ENCODE results near the gene TFAP2E.

TFAP2E gene

GRCh38 chr1:35644204-35644603 lies 71.1 kb downstream of the TFAP2E start:
- Histone ChIP-seq H3K27me3 (ENCODE audit: insufficient read depth, low read length) (no peaks in the 10 kb centered on the region), H3K14ac (ENCODE audit: low read length) (no peak overlapping the region), H3K4ac (ENCODE audit: low read depth, low read length) (no peak overlapping the region), H3K18ac (ENCODE audit: low read length) (no peak overlapping the region), H3K9me3 (ENCODE audit: insufficient read depth, low read depth, low read length) (no peaks in the 10 kb centered on the region), H2BK12ac (ENCODE audit: low read length) (no peak overlapping the region), H2BK5ac (ENCODE audit: low read depth, low read length, poor library complexity) (no peak overlapping the region), H3K4me2 (ENCODE audit: low read length) (no peak overlapping the region), H2AFZ (ENCODE audit: insufficient read depth, low read length, poor library complexity) (no peak overlapping the region), H3K9ac (ENCODE audit: low read length) (no peak overlapping the region), H4K12ac (ENCODE audit: low read depth, low read length) (no peak overlapping the region), H3K23ac (ENCODE audit: low read length) (no peak overlapping the region), H2AK5ac (ENCODE audit: low read length) (no peak overlapping the region), H3K4me3 (ENCODE audit: low read depth, low read length) (no peak overlapping the region), H3K27ac (ENCODE audit: low read depth, low read length) (no peak overlapping the region), H3K79me1 (ENCODE audit: low read length) (peaks cover 9% of the 10 kb centered on the region), H3K36me3 (ENCODE audit: control insufficient read depth in 1 of 2, insufficient read depth in 2 of 2, low read length in 2 of 2) (no peaks in the 10 kb centered on the region), H4K91ac (ENCODE audit: low read depth, low read length) (no peak overlapping the region), H3K79me2 (ENCODE audit: control insufficient read depth, insufficient read depth, low read length, poor library complexity) (peaks cover 9% of the 10 kb centered on the region), H3K4me1 (ENCODE audit: control insufficient read depth in 1 of 2, insufficient read depth in 2 of 2, low read length in 2 of 2) (no peaks in the 10 kb centered on the region), H4K8ac (ENCODE audit: low read depth, low read length) (no peak overlapping the region), H2BK120ac (ENCODE audit: insufficient read depth, low read length, poor library complexity) (no peak overlapping the region)
- DNase-seq = no peak
- no CpG with 5 or more reads among the region's 2 CpGs for WGBS (ENCODE audit: extremely low coverage, insufficient coverage, insufficient read length)
